ENCODE measurements around the gene VPS16. TPM values are rescaled to one million over a fixed set of nuclear protein-coding genes. Genes with fewer than 3 reads are reported as not detected.

Gene VPS16
- total RNA-seq, 6 donors from 2014 or later: 22.6 to 53.4 (median 38.2) TPM

DNA sequence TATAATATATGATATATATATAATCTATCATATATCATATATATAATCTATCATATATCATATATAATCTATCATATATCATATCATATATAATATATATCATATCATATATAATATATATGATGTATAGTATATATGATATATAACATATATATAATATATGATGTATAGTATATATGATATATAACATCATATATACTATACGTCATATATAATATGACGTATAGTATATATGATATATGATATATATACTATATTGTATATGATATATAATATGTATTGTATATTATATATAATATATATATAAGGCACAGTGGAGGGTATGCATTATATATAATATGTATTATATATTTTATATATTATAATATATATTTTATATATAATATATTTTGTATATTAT, 69.4 kb downstream of the VPS16 start:
- no peaks in the 10 kb centered on the region for H3K27me3 ChIP-seq
- H3K4me1 ChIP-seq: peaks cover 0 to 6% (median 2%) of the 10 kb centered on the region in 4 donors
- H3K9me3 ChIP-seq: no peaks in the 10 kb centered on the region
- no peak overlapping the region for H3K4me3 ChIP-seq
- ATAC-seq (ENCODE audit: low FRiP score in 2 of 2) (no peak), DNase-seq (no peak)
- TF ChIP-seq POLR2AphosphoS5 (IDR thresholded peaks at IDR 0.05) (no peak), POLR2A (IDR thresholded peaks at IDR 0.05) (no peak), EP300 (IDR thresholded peaks at IDR 0.05) (no peak)
- TF ChIP-seq, protein P1, sequence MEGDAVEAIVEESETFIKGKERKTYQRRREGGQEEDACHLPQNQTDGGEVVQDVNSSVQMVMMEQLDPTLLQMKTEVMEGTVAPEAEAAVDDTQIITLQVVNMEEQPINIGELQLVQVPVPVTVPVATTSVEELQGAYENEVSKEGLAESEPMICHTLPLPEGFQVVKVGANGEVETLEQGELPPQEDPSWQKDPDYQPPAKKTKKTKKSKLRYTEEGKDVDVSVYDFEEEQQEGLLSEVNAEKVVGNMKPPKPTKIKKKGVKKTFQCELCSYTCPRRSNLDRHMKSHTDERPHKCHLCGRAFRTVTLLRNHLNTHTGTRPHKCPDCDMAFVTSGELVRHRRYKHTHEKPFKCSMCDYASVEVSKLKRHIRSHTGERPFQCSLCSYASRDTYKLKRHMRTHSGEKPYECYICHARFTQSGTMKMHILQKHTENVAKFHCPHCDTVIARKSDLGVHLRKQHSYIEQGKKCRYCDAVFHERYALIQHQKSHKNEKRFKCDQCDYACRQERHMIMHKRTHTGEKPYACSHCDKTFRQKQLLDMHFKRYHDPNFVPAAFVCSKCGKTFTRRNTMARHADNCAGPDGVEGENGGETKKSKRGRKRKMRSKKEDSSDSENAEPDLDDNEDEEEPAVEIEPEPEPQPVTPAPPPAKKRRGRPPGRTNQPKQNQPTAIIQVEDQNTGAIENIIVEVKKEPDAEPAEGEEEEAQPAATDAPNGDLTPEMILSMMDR (IDR thresholded peaks at IDR 0.05): no peak
- WGBS, 2 donors: 92 to 100% methylated on average over 2 of the region's 2 CpGs
- H3K36me3 ChIP-seq: no peaks in the 10 kb centered on the region
- H3K27ac ChIP-seq: no peak overlapping the region

DNA sequence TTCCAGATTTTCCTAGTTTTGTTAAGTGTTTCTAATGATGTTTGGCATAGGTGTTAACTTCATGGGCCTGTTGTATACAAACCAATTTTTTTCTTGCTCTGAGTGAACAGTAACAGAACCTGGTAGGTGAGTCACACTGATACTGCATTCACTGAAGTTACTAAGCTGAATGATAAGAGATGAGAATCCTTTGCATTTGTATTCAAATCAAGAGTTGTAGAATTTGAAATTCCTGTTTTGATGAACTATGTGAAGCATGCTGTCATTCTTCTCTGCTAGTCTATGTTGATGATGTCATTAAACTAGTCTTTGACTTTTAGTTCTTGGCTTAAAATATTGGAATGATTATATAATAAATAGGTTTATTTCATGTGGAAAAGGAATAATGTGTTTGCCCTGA, 70.7 kb downstream of the VPS16 start:
- Histone ChIP-seq H3K4me3 (no peak overlapping the region), H3K4me1 (peaks cover 0 to 6% (median 2%) of the 10 kb centered on the region in 4 donors), H3K9me3 (no peaks in the 10 kb centered on the region), H3K27me3 (no peaks in the 10 kb centered on the region), H3K27ac (no peak overlapping the region), H3K36me3 (no peaks in the 10 kb centered on the region)
- no peak for TF ChIP-seq POLR2A (IDR thresholded peaks at IDR 0.05)
- TF ChIP-seq, protein P1 (IDR thresholded peaks at IDR 0.05): no peak
- no peak for TF ChIP-seq POLR2AphosphoS5 (IDR thresholded peaks at IDR 0.05)
- DNase-seq (no peak), ATAC-seq (ENCODE audit: low FRiP score in 2 of 2) (no peak)

DNA sequence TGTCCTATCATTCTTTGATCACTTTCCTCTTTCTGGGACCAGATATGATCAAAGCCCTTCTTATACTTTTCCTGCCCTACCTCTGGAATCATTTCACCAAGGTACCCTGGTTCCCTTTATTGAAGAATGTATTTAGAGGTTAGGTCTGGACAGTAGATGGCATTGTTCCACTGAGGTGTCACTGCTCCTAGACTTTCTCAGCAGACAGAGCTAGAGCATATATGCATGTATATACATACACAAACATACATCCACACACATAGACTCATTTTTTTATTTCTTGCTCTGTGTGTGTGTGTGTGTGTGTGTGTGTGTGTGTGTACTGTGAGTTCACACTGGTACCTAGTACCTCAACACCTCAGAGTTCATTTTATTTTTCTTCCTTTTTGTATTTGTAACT, 73.6 kb downstream of the VPS16 start:
- no peak for TF ChIP-seq POLR2A (IDR thresholded peaks at IDR 0.05)
- no peak for TF ChIP-seq EP300 (IDR thresholded peaks at IDR 0.05)
- TF ChIP-seq, protein P1 (IDR thresholded peaks at IDR 0.05): no peak
- TF ChIP-seq POLR2AphosphoS5 (IDR thresholded peaks at IDR 0.05): no peak
- H3K9me3 ChIP-seq: no peaks in the 10 kb centered on the region
- DNase-seq (no peak), ATAC-seq (ENCODE audit: low FRiP score in 2 of 2) (no peak)
- no peaks in the 10 kb centered on the region for H3K36me3 ChIP-seq
- H3K4me3 ChIP-seq: no peak overlapping the region
- H3K27me3 ChIP-seq: no peaks in the 10 kb centered on the region
- H3K27ac ChIP-seq: no peak overlapping the region
- H3K4me1 ChIP-seq: peaks cover 0 to 15% (median 9%) of the 10 kb centered on the region in 4 donors

Other genes with a start within 250 kb of the VPS16 start
- 100 to 1,000 TPM in 3 of 6 donors, 10 to 100 TPM in 3; 64.8 to 162 (median 93.6) TPM for gene NOP56, start 188.1 kb upstream of the VPS16 start, total RNA-seq
- gene IDH3B, start 176.5 kb upstream of the VPS16 start, total RNA-seq: 100 to 1,000 TPM in 1 of 6 donors, 10 to 100 TPM in 5; 64.7 to 108 (median 75.0) TPM
- 10 to 100 TPM in 5 of 6 donors, 1 to 10 TPM in 1; 7.8 to 23.7 (median 12.9) TPM for gene EBF4, start 148.0 kb upstream of the VPS16 start, total RNA-seq
- 10 to 100 TPM in 1 of 6 donors, 1 to 10 TPM in 1, under 1 TPM in 3, not detected in 1; 0.15 to 13.0 (median 0.55) TPM for gene CPXM1, start 40.1 kb upstream of the VPS16 start, total RNA-seq
- not detected for gene C20orf141, start 25.8 kb upstream of the VPS16 start, total RNA-seq
- not detected for gene TMEM239, start 24.4 kb upstream of the VPS16 start, total RNA-seq
- gene PCED1A, start 90 bp upstream of the VPS16 start, total RNA-seq: 100 to 1,000 TPM in 1 of 6 donors, 10 to 100 TPM in 5; 28.7 to 185 (median 49.1) TPM
- gene PTPRA, start 32.7 kb downstream of the VPS16 start, total RNA-seq: 10 to 100 TPM; 22.0 to 60.3 (median 51.1) TPM
- 1 to 10 TPM in 1 of 6 donors, not detected in 5; 1.1 TPM for gene GNRH2, start 202.9 kb downstream of the VPS16 start, total RNA-seq
- 10 to 100 TPM; 36.7 to 65.5 (median 51.4) TPM for gene MRPS26, start 205.3 kb downstream of the VPS16 start, total RNA-seq
- gene OXT, start 230.9 kb downstream of the VPS16 start, total RNA-seq: 1 to 10 TPM in 1 of 6 donors, not detected in 5; 2.7 TPM
- not detected for gene AVP, start 244.0 kb downstream of the VPS16 start, total RNA-seq